ENCODE measurements around the gene EMC9. TPM values are rescaled to one million over a fixed set of nuclear protein-coding genes. Genes with fewer than 3 reads are reported as not detected.

EMC9 gene
- polyA plus RNA-seq, 1 of the 3 experiments (the other 2 are of a cell fraction) = 19.3 TPM

DNA sequence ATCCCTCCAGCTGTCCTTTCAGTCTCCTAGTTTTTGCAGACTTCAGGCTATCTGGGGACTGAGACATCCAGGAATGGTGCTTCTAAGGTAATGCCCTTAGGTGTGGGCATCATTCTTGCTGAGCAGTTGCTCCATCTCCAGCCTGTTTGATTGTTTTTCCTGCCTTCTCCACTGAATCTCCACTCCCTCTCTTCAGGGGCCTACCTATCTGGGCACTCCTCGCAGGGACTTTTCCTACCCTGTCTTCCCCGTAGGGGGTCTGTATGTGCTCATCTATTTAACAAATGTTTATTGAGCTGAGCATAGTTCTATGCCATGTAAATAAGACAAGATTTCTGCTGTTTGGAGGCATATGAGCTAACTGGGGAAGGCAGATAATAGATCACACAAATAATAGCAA lies 8.4 kb downstream of the EMC9 start:
- Histone ChIP-seq H3K4me2 (no peak overlapping the region), H3K4me3 (ENCODE audit: low read depth in 2 of 2, low read length in 1 of 2) (no peak overlapping the region), H4K20me1 (ENCODE audit: insufficient read depth) (no peaks in the 10 kb centered on the region), H3K36me3 (replicated peaks in 1 of 2; ENCODE audit: control insufficient read depth in 1 of 2, insufficient read depth in 2 of 2, low read length in 1 of 2) (peaks cover 4 to 7% of the 10 kb centered on the region in 2 experiments), H3F3A (replicated peaks; ENCODE audit: insufficient read depth) (peaks cover 7% of the 10 kb centered on the region), H3K9ac (no peak overlapping the region), H2AFZ (ENCODE audit: low read depth) (no peak overlapping the region), H3K79me2 (ENCODE audit: insufficient read depth) (peaks cover 4% of the 10 kb centered on the region; the same call in 1 of the 2 replicates), H3K4me1 (ENCODE audit: control insufficient read depth in 1 of 2, insufficient read depth in 2 of 2, low read depth in 1 of 2, low read length in 1 of 2) (peaks cover 0 to 26% of the 10 kb centered on the region in 2 experiments; a peak in 1 of 4 replicates), H3K27ac (ENCODE audit: low read depth in 2 of 2, low read length in 1 of 2) (no peak overlapping the region), H3K9me2 (no peaks in the 10 kb centered on the region), H3K27me3 (ENCODE audit: insufficient read depth) (no peaks in the 10 kb centered on the region), H3K9me3 (no peaks in the 10 kb centered on the region)
- TF ChIP-seq FOSL2 (IDR thresholded peaks at IDR 0.05; ENCODE audit: borderline replicate concordance, low read depth) (no peak), TAF1 (IDR thresholded peaks at IDR 0.05; ENCODE audit: borderline replicate concordance, low read depth, low read length) (no peak), EZH2phosphoT487 (IDR thresholded peaks at IDR 0.05; ENCODE audit: borderline replicate concordance, low read depth) (no peak), ELF1 (IDR thresholded peaks at IDR 0.05) (no peak), FOXM1 (IDR thresholded peaks at IDR 0.05; ENCODE audit: low read depth) (no peak), RCOR1 (IDR thresholded peaks at IDR 0.05; ENCODE audit: low read length) (no peak), MEF2A (IDR thresholded peaks at IDR 0.05; ENCODE audit: borderline replicate concordance, low read depth) (no peak), JUND (IDR thresholded peaks at IDR 0.05) (no peak), POLR2AphosphoS5 (IDR thresholded peaks at IDR 0.05; ENCODE audit: low read depth, low read length) (no peak), MXI1 (IDR thresholded peaks at IDR 0.05; ENCODE audit: low read depth, low read length) (no peak), CHD2 (IDR thresholded peaks at IDR 0.05; ENCODE audit: low read length, partially characterized antibody) (no peak), GATA2 (CRISPR knock-in tag; IDR thresholded peaks at IDR 0.05) (no peak), TEAD4 (IDR thresholded peaks at IDR 0.05; ENCODE audit: borderline replicate concordance, insufficient read depth) (no peak), GABPA (IDR thresholded peaks at IDR 0.05; ENCODE audit: low read depth) (no peak), RAD21 (IDR thresholded peaks at IDR 0.05; ENCODE audit: low read length) (no peak), TCF12 (IDR thresholded peaks at IDR 0.05) (no peak)
- TF ChIP-seq, protein P1, sequence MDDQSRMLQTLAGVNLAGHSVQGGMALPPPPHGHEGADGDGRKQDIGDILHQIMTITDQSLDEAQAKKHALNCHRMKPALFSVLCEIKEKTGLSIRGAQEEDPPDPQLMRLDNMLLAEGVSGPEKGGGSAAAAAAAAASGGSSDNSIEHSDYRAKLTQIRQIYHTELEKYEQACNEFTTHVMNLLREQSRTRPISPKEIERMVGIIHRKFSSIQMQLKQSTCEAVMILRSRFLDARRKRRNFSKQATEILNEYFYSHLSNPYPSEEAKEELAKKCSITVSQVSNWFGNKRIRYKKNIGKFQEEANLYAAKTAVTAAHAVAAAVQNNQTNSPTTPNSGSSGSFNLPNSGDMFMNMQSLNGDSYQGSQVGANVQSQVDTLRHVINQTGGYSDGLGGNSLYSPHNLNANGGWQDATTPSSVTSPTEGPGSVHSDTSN (IDR thresholded peaks at IDR 0.05) = no peak
- TF ChIP-seq, protein P2, sequence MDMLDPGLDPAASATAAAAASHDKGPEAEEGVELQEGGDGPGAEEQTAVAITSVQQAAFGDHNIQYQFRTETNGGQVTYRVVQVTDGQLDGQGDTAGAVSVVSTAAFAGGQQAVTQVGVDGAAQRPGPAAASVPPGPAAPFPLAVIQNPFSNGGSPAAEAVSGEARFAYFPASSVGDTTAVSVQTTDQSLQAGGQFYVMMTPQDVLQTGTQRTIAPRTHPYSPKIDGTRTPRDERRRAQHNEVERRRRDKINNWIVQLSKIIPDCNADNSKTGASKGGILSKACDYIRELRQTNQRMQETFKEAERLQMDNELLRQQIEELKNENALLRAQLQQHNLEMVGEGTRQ (IDR thresholded peaks at IDR 0.05; ENCODE audit: borderline replicate concordance, low read depth, low read length) = no peak
- TF ChIP-seq, protein P3, sequence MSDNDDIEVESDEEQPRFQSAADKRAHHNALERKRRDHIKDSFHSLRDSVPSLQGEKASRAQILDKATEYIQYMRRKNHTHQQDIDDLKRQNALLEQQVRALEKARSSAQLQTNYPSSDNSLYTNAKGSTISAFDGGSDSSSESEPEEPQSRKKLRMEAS (IDR thresholded peaks at IDR 0.05; ENCODE audit: low read depth) = no peak
- TF ChIP-seq, protein P4, sequence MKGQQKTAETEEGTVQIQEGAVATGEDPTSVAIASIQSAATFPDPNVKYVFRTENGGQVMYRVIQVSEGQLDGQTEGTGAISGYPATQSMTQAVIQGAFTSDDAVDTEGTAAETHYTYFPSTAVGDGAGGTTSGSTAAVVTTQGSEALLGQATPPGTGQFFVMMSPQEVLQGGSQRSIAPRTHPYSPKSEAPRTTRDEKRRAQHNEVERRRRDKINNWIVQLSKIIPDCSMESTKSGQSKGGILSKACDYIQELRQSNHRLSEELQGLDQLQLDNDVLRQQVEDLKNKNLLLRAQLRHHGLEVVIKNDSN (IDR thresholded peaks at IDR 0.05; ENCODE audit: borderline replicate concordance, low read depth) = no peak
- ChIA-PET CTCF (interaction anchor here (0.7 to 2.6 kb wide), 4 partner anchors 16 to 790 kb away, joined by 3 to 13 read pairs (median 3); partner anchors contain the start of gene IRF9), POLR2A (interaction anchor here (0.7 kb wide), 1 partner anchor 42 kb away, joined by 3 read pairs; no protein-coding TSS in a partner anchor)
- DNase-seq = no peak
- 98% methylated on average over 2 of the region's 2 CpGs for WGBS (ENCODE audit: low lambda C conversion rate)
